H54 (cell line): ENCODE results near the gene CLP1.

Experiments used
- DNase-seq: peaks from one replicate; pipeline ENCODE4 v3.0.0; 2011; ENCODE audit warnings: low spot score, mixed read lengths; ENCODE audit not compliant: insufficient read length
- FAIRE-seq: peaks from 3 replicates; lab custom pipeline; 2011; peaks lifted over from hg19 to GRCh38; lab: Jason Lieb, UNC
- POLR2A ChIP-seq: IDR thresholded peaks from 2 replicates; pipeline ENCODE4 v1.6.1; 2011; ENCODE audit warnings: low read depth, mild to moderate bottlenecking, low read length

CLP1 gene

DNA sequence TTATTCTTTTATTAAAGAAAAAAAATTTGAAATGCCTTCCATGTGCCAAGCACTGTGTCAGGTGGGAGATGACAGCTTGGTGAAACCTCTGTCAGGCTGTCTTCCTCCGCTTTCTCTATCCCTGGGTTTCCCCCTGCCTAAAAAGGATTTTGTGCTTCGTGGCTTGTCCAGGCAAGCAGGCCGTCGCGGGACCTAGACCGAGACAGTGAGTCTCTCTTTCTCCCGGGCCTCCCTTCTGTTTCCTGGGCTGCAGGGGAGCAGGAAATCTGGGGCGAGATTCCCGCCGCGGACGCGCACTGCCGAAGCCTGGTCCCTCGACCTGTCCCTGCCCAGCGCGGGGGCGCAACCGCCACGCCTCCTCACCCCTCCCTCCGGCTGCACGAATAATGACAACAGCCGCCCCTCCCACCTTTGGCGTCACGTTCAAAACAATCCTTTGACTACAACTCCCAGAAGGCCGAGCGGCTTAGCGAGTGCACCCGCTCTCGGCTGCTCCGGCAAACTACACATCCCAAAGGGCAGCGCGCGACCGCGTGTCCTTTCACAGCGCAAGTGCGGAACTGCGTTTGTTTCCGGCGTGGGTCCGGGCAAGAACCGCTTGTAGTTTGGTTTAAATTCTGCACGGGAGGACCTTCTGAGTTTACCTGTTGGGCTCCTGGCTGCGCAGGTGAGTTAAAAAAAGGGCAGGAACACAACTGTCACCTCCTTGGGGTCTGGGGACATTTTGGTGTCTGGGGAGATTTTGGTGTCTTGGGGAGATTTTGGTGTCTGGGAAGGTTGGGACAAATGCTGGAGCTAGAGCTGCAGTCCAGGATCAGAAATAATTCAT is at the start of gene CLP1:
TSS of gene CLP1 (plus strand) at position 569 of the 829 bp plus-strand sequence. CDS start 1,715 bp downstream, outside the sequence.
- DNase-seq (peak; percentile 90), FAIRE-seq (peak; percentile 78)
- peak; percentile 88 for TF ChIP-seq POLR2A

DNA sequence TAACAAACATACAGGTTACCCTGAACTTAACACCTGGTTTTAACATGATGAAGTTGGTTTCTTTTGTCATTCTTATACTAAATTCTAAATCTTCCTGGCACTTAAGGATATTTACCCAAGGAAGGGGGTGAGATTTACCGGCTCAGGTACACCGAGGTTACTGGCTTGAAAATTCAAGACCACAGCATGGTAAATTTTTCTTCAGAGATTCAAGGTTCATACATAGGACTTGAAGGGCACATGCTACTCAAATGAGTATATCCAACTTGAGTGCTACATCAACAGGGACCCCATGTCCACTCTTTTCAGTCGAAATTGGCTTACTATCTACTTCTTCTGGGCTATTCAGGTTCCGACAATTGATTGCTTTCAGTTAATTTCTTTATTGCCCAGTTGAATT is 47.4 kb upstream of the CLP1 start:
- no peak for TF ChIP-seq POLR2A
- FAIRE-seq, result no peak
- DNase-seq, result no peak

DNA sequence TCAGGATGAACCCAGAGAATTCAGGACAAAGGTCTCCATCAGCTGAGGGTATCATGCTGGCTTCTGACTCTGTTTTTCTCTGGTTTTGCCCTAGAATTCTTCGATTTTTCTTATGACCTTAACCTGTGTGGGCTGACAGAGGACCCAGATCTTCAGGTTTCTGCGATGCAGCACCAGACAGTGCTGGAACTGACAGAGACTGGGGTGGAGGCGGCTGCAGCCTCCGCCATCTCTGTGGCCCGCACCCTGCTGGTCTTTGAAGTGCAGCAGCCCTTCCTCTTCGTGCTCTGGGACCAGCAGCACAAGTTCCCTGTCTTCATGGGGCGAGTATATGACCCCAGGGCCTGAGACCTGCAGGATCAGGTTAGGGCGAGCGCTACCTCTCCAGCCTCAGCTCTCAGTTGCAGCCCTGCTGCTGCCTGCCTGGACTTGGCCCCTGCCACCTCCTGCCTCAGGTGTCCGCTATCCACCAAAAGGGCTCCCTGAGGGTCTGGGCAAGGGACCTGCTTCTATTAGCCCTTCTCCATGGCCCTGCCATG is 43.3 kb upstream of the CLP1 start:
- DNase-seq (no peak), FAIRE-seq (no peak)
- TF ChIP-seq POLR2A, result no peak

DNA sequence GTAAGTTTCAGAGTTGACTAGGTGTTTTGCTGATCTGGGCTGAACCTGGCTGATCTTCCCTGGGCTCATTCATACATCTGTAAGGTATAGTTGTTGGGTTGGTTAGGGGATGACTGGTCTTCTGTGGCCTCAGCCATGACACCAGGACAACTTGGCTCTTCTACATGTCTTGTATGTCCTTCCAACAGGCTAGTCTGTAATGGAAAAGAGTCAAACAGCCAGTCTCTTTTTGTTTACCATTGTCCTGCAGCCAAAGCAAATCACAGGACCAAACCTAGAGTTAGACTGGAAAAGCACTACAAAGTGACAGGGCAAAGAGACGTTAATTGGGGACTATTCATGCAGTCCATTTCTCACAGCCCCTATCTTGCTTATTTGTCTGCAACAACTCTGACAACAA is 42.3 kb upstream of the CLP1 start:
- DNase-seq (no peak), FAIRE-seq (no peak)
- TF ChIP-seq POLR2A, result no peak

DNA sequence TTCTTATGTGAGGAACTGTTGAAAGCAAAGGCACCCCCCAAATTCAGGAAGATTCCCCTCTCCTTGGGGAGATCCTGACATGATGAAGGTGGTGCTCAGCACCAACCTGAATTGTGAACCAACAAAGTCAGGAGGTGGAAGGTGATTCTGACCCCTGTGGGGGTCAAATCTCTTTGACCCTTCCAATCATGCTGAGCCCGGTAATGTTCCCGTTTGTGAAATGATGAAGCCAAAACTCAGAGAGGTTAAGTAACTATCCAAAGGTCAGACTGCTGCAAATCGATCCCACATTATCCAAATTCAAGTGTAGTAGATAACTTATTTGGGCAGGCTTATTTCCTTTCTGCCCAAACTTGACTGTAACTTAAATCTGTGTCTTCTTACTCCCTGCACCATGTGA is 41.0 kb upstream of the CLP1 start:
- no peak for TF ChIP-seq POLR2A
- FAIRE-seq, result no peak
- no peak for DNase-seq

DNA sequence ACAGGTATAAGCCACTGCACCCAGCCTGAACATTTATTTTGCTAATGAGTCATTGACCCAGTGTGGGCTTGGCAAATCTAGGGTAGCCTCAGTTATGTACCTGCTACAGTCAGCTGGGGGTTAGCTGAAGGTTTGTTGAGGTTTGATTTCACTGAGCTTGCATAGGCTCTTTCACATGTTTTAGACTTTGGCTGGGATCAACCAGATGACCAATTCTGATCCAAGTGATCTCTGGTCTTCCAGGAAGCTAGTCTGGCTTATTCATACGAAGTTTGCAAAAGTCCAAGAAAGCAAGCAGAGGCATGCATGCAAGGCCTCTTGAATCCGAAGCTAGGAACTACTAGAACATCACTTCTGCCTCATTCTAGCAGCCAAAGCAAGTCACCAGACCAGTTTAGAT is 39.1 kb upstream of the CLP1 start:
- no peak for FAIRE-seq
- no peak for TF ChIP-seq POLR2A
- DNase-seq, result no peak

DNA sequence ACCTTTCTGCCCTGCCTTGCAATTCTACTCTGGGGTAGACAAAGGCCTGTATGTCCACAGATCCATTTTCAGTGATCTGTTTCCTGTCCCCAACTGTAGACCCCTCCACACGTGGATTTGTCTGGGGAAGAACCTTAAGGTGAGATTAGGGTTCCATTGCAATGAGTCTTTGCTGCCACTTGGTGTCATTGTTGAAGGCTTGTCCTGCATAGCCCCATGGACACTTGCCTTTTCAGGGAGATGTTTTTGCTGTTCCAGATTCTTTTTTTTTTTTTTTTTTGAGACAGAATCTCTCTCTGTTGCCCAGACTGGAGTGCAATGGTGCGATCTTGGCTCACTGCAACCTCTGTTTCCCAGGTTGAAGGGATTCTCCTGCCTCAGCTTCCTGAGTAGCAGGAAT is 38.2 kb upstream of the CLP1 start:
- DNase-seq (no peak), FAIRE-seq (no peak)
- TF ChIP-seq POLR2A, result no peak

DNA sequence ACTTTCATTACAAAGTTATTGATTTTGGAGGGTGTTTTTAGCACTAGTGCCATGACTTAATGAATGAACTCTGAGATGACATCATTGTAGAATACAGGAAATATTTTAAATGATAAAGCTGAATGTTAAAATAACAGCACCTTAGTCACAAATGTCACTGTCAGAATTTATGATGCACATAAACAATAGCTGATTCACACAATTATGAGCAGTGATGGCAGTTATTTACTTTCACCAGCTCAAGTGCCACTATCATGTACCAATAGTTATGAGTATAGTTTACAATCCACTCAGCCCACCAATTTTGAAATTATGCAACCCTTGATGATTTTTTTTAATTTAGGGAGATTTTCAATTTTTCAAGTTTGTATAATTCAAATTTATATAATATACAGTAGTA is 37.1 kb upstream of the CLP1 start:
- FAIRE-seq (no peak), DNase-seq (no peak)
- TF ChIP-seq POLR2A, result no peak

DNA sequence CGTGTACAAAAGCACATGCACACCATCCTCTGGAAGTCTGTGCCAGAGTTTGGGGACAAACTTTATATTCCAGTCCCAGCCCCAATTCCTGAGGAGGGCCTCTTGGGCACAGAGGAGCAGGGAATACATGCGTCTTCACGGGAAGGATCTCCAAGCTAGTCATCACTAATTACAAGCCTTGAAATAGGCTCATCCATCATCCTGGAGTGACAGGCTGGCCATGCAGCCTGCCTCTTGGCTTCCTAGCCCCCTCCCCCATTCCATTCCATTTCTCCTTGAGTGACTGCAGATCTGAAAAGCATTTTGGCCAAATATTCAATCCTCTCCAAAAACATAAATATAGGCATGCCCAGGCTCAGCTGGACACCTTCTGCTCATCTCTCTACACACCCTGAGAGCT is 35.3 kb upstream of the CLP1 start:
- DNase-seq (no peak), FAIRE-seq (no peak)
- no peak for TF ChIP-seq POLR2A

DNA sequence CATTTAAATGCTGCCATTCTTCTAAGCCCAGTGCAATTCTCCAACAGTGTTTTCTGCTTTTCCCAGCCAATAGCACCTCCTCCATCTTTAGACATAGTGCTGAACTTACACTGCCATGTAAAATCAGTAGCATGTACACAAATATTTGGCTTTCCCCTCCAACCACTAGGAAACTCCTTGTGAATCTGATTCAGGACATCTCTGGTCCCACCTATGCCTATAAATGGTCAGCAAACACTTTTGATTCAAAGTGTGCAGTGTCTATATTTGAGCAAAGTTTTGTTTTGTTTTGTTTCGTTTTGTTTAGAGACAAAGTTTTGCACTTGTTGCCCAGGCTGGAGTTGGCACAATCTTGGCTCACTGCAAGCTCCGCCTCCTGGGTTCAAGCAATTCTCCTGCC is 32.7 kb upstream of the CLP1 start:
- FAIRE-seq (no peak), DNase-seq (no peak)
- TF ChIP-seq POLR2A, result no peak

DNA sequence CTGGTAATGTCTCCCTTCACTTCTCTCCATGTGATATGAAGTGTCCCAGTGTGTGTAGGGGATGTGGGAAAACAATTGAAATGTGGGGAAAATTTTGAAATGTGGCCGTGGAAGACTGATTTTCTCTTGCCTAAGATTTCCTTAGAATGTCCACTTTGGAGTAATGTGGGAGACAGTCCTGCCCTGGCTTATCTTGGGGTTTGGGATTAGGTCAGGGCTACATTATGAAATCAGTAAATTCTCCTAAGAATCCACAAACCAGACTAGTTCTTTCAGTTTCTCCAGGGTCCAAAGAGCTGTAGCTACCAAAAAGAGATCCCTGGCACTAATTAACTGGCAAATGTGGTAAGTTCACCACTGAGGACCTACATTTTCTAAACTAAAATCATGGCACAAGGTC is 30.7 kb upstream of the CLP1 start:
- DNase-seq (no peak), FAIRE-seq (no peak)
- no peak for TF ChIP-seq POLR2A

DNA sequence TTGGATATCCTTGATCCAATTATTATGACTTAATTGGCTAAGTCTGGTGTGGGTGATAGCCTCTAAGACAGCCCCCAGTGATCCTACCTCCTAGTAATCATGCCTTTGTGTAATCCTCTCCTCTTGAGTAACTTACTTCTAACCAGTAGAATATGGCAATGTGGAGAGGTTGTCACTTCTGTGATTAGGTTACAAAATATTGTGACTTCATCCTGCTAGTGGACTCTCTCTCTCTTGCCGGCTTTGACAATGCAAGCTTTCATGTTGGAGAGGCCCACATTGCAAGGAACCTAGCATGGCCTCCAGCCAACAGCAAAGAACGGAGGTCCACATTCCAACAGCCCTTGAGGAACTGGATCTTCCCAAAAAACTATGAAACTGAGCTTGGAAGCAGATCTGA is 27.4 kb upstream of the CLP1 start:
- TF ChIP-seq POLR2A, result no peak
- no peak for FAIRE-seq
- no peak for DNase-seq

DNA sequence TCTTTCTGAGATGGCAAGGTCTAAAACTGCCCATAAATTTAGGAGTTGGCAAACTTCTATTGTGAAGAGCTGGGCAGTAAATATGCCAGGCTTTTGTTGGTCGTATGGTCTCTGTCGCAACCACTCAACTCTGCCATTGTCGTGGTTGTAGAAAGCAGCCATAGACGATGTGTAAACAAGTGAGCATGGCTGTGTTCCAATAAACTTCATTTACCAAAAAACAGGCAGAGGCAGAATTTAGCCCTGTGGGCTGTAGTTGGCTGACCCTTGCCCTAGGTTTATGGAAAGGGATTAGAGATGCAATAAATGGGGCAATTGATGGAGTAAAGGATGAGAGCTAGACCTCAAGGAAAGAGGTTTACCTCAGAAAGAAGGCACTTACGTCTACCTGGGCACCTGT is 25.4 kb upstream of the CLP1 start:
- FAIRE-seq (no peak), DNase-seq (no peak)
- TF ChIP-seq POLR2A, result no peak

DNA sequence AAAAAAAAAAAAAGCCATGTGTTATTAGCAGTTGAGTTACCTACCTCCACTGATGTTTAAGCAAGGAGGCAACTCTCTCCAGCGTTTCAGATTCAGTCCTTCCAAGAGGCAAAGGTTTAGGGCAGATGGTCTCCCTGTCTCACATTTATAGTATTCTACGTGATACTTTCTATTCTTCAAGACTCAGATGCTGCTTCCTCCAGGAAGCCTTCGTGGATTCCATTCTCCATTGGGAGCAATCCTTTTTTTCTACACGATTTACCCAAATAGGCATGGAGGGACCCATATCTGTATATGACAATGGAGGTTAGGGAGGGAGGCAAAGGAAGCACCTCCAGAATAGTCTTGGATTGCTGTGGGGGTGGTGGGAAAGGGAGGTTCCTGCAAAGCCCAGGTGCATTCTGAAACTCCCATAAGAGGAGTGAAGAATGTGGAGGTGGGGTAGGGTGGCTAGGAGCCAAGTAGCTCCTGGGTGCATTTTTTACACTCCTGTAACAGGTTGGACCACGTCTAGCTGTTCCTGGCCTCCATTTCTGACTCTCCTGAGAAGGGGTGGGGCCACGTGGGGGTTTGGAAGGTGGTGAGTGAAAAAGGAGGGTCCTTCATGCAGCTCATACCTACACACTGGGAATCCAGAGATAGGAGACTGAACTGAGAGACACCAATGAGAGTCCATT is 24.0 kb upstream of the CLP1 start:
- TF ChIP-seq POLR2A, result no peak
- DNase-seq (no peak), FAIRE-seq (no peak)
